Neural cell (in vitro differentiated cells): Measurements from ENCODE around the gene GALT. TPM values are rescaled to one million over a fixed set of nuclear protein-coding genes. Genes with fewer than 3 reads are reported as not detected.
A peak's percentile ranks its signal among the peaks of the same experiment; 100 is the strongest.
"Not testable (repeated sequence)": the region's sequence is repeated elsewhere in the genome, so short reads cannot be mapped to it uniquely, and the experiment has no call there.

Source experiments
- H2AFZ ChIP-seq: fragments of 200-600, 300-800 bp; sonication (generic), shearing (Covaris generic); 2 replicates; pipeline ENCODE4 v1.6.0; 2014; ENCODE audit warnings: low read depth, mild to moderate bottlenecking, antibody characterized with exemption, low read length, moderate library complexity
- H3F3A ChIP-seq: fragments of 200-600 bp; shearing (Covaris generic); 2 replicates; pipeline ENCODE4 v1.6.1; 2016; ENCODE audit warnings: mild to moderate bottlenecking, moderate library complexity, mixed read lengths, antibody characterized with exemption, low read length; ENCODE audit not compliant: insufficient read depth, poor library complexity, severe bottlenecking
- H3K27ac ChIP-seq: fragments of 200-600, 300-800 bp; sonication (generic), shearing (Covaris generic); 2 replicates; pipeline ENCODE4 v1.5.1; 2014; ENCODE audit warnings: mild to moderate bottlenecking, low read length, moderate library complexity
- H3K27me3 ChIP-seq: fragments of 300-800, 200-600 bp; sonication (generic), shearing (Covaris generic); 2 replicates; pipeline ENCODE4 v1.6.0; 2014; ENCODE audit warnings: mild to moderate bottlenecking, low read depth, low read length, moderate library complexity; ENCODE audit not compliant: insufficient read depth
- H3K36me3 ChIP-seq: fragments of 300-800, 200-600 bp; sonication (generic), shearing (Covaris generic); 2 replicates; pipeline ENCODE4 v1.5.1; 2014; ENCODE audit warnings: mild to moderate bottlenecking, antibody characterized with exemption, low read length, moderate library complexity; ENCODE audit not compliant: insufficient read depth
- H3K4me2 ChIP-seq: fragments of 300-800, 200-600 bp; sonication (generic), shearing (Covaris generic); 2 replicates; pipeline ENCODE4 v1.6.0; 2014; ENCODE audit warnings: mild to moderate bottlenecking, low read length
- H3K4me3 ChIP-seq: fragments of 300-800, 200-600 bp; sonication (generic), shearing (Covaris generic); 2 replicates; pipeline ENCODE4 v1.5.1; 2014; ENCODE audit warnings: mild to moderate bottlenecking, low read length, moderate library complexity
- H3K79me2 ChIP-seq: fragments of 200-600 bp; shearing (Covaris generic); replicated peaks from 2 replicates; pipeline ENCODE4 v1.6.0; 2014; ENCODE audit warnings: mild to moderate bottlenecking, low read length, moderate library complexity; ENCODE audit not compliant: insufficient read depth
- H3K9ac ChIP-seq: fragments of 300-800, 200-600 bp; sonication (generic), shearing (Covaris generic); 2 replicates; pipeline ENCODE4 v1.6.1; 2016; ENCODE audit warnings: mild to moderate bottlenecking, low read length, mixed read lengths
- H3K9me2 ChIP-seq: fragments of 200-600 bp; shearing (Covaris generic); 2 replicates; pipeline ENCODE4 v1.6.1; 2016; ENCODE audit warnings: mild to moderate bottlenecking, low read length, mixed read lengths; ENCODE audit not compliant: insufficient read depth
- H3K9me3 ChIP-seq: fragments of 200-600, 300-800 bp; sonication (generic), shearing (Covaris generic); 2 replicates; pipeline ENCODE4 v1.6.1; 2016; ENCODE audit warnings: mild to moderate bottlenecking, mixed run types, low read length, moderate library complexity, mixed read lengths
- H4K20me1 ChIP-seq: fragments of 200-600 bp; shearing (Covaris generic); 2 replicates; pipeline ENCODE4 v1.6.1; 2016; ENCODE audit warnings: mild to moderate bottlenecking, mixed run types; ENCODE audit not compliant: insufficient read depth
- CTCF ChIP-seq: fragments of 450-650 bp; IDR thresholded peaks from 2 replicates; pipeline ENCODE4 v1.5.1; 2014; ENCODE audit warnings: antibody characterized with exemption, mild to moderate bottlenecking, moderate library complexity; ENCODE audit not compliant: poor library complexity, severe bottlenecking
- EP300 ChIP-seq: fragments of 450-650 bp; conservative IDR thresholded peaks from 2 replicates; pipeline ENCODE4 v1.6.1; 2014; ENCODE audit warnings: antibody characterized with exemption, mild to moderate bottlenecking, moderate library complexity; ENCODE audit not compliant: poor library complexity, severe bottlenecking
- EZH2 ChIP-seq: fragments of 200-600, 300-800 bp; shearing (Covaris generic), sonication (generic); IDR thresholded peaks from 2 replicates; pipeline ENCODE4 v1.6.1; 2014; ENCODE audit warnings: antibody characterized with exemption, low read length, borderline replicate concordance, mild to moderate bottlenecking; ENCODE audit not compliant: insufficient read depth, poor library complexity, severe bottlenecking
- MXI1 ChIP-seq: fragments of 450-650 bp; conservative IDR thresholded peaks from 2 replicates; pipeline ENCODE4 v1.6.1; 2014; ENCODE audit warnings: antibody characterized with exemption, mild to moderate bottlenecking; ENCODE audit not compliant: poor library complexity, severe bottlenecking
- POLR2AphosphoS5 ChIP-seq: IDR thresholded peaks from 2 replicates; pipeline ENCODE4 v1.6.1; 2012
- RAD21 ChIP-seq: fragments of 450-650 bp; conservative IDR thresholded peaks from 2 replicates; pipeline ENCODE4 v1.6.1; 2014; ENCODE audit warnings: antibody characterized with exemption, mild to moderate bottlenecking, moderate library complexity
- SMC3 ChIP-seq: fragments of 450-650 bp; conservative IDR thresholded peaks from 2 replicates; pipeline ENCODE4 v1.6.1; 2014; ENCODE audit warnings: antibody characterized with exemption, mild to moderate bottlenecking, moderate library complexity; ENCODE audit not compliant: poor library complexity
- TAF1 ChIP-seq: IDR thresholded peaks from 2 replicates; pipeline ENCODE4 v1.6.1; 2012; ENCODE audit warnings: low read depth
- polyA plus RNA-seq: library from polyadenylated mRNA; depleted of rRNA; stranded (reverse); fragments of >200 nt; gene quantifications from 2 replicates; pipeline ENCODE4 v1.2.3, GENCODE V29; 2014
- TF ChIP-seq, protein P1 (sequence below): IDR thresholded peaks from 2 replicates; pipeline ENCODE4 v1.6.1; 2012; ENCODE audit warnings: borderline replicate concordance

Gene GALT
- polyA plus RNA-seq, 1 donor from 2014 or later, result 116 TPM

DNA sequence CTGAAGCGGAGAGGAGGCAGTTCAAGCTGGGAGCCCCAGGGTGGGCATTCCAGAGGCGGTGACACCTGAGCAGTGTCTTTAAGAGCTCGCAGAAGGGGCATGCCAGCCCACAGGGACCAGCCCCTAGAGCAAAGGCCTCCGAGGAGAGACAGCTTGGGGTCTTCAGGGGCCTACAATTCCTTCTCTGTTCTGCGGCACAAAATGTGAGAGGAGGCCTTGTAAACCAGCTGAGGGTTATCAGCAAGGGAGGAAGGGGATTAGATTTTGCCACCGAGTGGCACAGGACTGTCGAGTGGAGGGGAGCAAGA, 8.4 kb upstream of the GALT start:
- no peaks in the 10 kb centered on the region for H3K27me3 ChIP-seq
- no peaks in the 10 kb centered on the region for H3K36me3 ChIP-seq
- H2AFZ ChIP-seq, result peak overlapping the region; percentile 63
- peak overlapping the region; percentile 72 for H3K4me2 ChIP-seq
- peak overlapping the region; percentile 68 for H3K27ac ChIP-seq
- no peaks in the 10 kb centered on the region for H3K9me2 ChIP-seq
- H3K9me3 ChIP-seq, result no peaks in the 10 kb centered on the region
- no peak for TF ChIP-seq MXI1
- H3K9ac ChIP-seq, result peak overlapping the region; percentile 75
- H4K20me1 ChIP-seq, result no peaks in the 10 kb centered on the region
- H3F3A ChIP-seq, result no peaks in the 10 kb centered on the region
- peaks cover 6% of the 10 kb centered on the region for H3K79me2 ChIP-seq
- H3K4me3 ChIP-seq, result peak overlapping the region; percentile 93

- H2AFZ ChIP-seq, H3F3A ChIP-seq, H3K27me3 ChIP-seq: not testable (repeated sequence)
Observed at GRCh38 chr9:34639322-34639721, 7.2 kb upstream of the GALT start.

GRCh38 chr9:34642679-34643078, 3.8 kb upstream of the GALT start:
- H3K4me2 ChIP-seq, result no peak overlapping the region
- no peaks in the 10 kb centered on the region for H3K36me3 ChIP-seq
- TF ChIP-seq RAD21, result no peak
- TF ChIP-seq MXI1, result no peak
- no peak for TF ChIP-seq POLR2AphosphoS5
- no peak for TF ChIP-seq SMC3
- TF ChIP-seq TAF1, result no peak
- no peak for TF ChIP-seq CTCF
- no peak for TF ChIP-seq EZH2
- TF ChIP-seq, protein P1, sequence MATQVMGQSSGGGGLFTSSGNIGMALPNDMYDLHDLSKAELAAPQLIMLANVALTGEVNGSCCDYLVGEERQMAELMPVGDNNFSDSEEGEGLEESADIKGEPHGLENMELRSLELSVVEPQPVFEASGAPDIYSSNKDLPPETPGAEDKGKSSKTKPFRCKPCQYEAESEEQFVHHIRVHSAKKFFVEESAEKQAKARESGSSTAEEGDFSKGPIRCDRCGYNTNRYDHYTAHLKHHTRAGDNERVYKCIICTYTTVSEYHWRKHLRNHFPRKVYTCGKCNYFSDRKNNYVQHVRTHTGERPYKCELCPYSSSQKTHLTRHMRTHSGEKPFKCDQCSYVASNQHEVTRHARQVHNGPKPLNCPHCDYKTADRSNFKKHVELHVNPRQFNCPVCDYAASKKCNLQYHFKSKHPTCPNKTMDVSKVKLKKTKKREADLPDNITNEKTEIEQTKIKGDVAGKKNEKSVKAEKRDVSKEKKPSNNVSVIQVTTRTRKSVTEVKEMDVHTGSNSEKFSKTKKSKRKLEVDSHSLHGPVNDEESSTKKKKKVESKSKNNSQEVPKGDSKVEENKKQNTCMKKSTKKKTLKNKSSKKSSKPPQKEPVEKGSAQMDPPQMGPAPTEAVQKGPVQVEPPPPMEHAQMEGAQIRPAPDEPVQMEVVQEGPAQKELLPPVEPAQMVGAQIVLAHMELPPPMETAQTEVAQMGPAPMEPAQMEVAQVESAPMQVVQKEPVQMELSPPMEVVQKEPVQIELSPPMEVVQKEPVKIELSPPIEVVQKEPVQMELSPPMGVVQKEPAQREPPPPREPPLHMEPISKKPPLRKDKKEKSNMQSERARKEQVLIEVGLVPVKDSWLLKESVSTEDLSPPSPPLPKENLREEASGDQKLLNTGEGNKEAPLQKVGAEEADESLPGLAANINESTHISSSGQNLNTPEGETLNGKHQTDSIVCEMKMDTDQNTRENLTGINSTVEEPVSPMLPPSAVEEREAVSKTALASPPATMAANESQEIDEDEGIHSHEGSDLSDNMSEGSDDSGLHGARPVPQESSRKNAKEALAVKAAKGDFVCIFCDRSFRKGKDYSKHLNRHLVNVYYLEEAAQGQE, result no peak
- no peak for TF ChIP-seq EP300
- H4K20me1 ChIP-seq, result no peaks in the 10 kb centered on the region
- H3K27me3 ChIP-seq, result no peaks in the 10 kb centered on the region
- no peaks in the 10 kb centered on the region for H3F3A ChIP-seq
- no peak overlapping the region for H3K9ac ChIP-seq
- no peak overlapping the region for H2AFZ ChIP-seq
- H3K9me3 ChIP-seq, result no peaks in the 10 kb centered on the region
- no peaks in the 10 kb centered on the region for H3K9me2 ChIP-seq
- no peak overlapping the region for H3K4me3 ChIP-seq
- H3K79me2 ChIP-seq, result no peaks in the 10 kb centered on the region
- H3K27ac ChIP-seq, result no peak overlapping the region

More at GRCh38 chr9:34639322-34639721, 7.2 kb upstream of the GALT start:
- H3K79me2 ChIP-seq, H3K9me3 ChIP-seq, H3K9ac ChIP-seq, H3K9me2 ChIP-seq, H3K4me2 ChIP-seq, H4K20me1 ChIP-seq, H3K4me3 ChIP-seq, H3K36me3 ChIP-seq, H3K27ac ChIP-seq: not testable (repeated sequence)
